Testis (tissue), 2 donors: ENCODE measurements around the gene PRICKLE4.

Experiments used
- POLR2A ChIP-seq: fragments of 450-650 bp; IDR thresholded peaks from one replicate; pipeline ENCODE4 v1.6.1; 2017; ENCODE audit warnings: antibody characterized with exemption, mild to moderate bottlenecking, moderate library complexity
- TF ChIP-seq, protein P1 (sequence below), 3 experiments: fragments of 450-650 bp in 2 of 3; fragments of 200-600 bp in 1 of 3; sonication (generic) in 1 of 3; IDR thresholded peaks; one replicate each; pipeline ENCODE4 v1.5.1; 2016 to 2019; ENCODE audit warnings: antibody characterized with exemption in 3 of 3, mild to moderate bottlenecking in 2 of 3, moderate library complexity in 1 of 3

DNA sequence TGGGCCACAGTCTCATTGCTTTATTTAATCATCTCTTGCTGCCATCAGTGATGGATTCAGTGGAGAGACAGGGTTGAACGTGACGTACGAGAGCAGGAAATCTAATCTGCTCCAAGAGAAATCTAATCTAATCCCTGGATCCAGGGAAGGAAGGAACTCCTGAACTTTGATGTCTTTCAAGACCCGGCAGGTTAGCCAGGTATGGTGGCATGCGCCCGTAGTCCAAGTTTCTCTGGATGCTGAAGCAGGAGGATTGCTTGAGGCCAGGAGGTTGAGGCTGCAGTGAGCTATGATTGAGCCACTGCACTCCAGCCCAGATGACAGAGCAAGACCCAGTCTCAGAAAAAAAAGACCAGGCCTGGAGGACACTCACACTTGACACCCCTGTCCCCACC lies 21.9 kb upstream of the PRICKLE4 start:
- TF ChIP-seq, protein P1, sequence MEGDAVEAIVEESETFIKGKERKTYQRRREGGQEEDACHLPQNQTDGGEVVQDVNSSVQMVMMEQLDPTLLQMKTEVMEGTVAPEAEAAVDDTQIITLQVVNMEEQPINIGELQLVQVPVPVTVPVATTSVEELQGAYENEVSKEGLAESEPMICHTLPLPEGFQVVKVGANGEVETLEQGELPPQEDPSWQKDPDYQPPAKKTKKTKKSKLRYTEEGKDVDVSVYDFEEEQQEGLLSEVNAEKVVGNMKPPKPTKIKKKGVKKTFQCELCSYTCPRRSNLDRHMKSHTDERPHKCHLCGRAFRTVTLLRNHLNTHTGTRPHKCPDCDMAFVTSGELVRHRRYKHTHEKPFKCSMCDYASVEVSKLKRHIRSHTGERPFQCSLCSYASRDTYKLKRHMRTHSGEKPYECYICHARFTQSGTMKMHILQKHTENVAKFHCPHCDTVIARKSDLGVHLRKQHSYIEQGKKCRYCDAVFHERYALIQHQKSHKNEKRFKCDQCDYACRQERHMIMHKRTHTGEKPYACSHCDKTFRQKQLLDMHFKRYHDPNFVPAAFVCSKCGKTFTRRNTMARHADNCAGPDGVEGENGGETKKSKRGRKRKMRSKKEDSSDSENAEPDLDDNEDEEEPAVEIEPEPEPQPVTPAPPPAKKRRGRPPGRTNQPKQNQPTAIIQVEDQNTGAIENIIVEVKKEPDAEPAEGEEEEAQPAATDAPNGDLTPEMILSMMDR (IDR thresholded peaks at IDR 0.05) = no peak
- TF ChIP-seq POLR2A = no peak
